Thoracic aorta (tissue), 2 donors: ENCODE results near the gene SLC7A5. TPM values are rescaled to one million over a fixed set of nuclear protein-coding genes. Genes with fewer than 3 reads are reported as not detected.

Source experiments
- total RNA-seq, 2 donors: library from RNA; depleted of rRNA; stranded (reverse); fragments of >200 nt; gene quantifications; one replicate each; pipeline versions ENCODE4 v1.1.0 to v1.2.3, GENCODE V29; 2016

The SLC7A5 gene
- total RNA-seq, 2 donors from 2014 or later, result 2.7 to 33.7 TPM

Other genes with a start within 250 kb of the SLC7A5 start
- 10 to 100 TPM; 33.4 to 61.4 TPM for gene KLHDC4, start 103.5 kb downstream of the SLC7A5 start, total RNA-seq
- gene CA5A, start 67.0 kb upstream of the SLC7A5 start, total RNA-seq, result not detected
- 10 to 100 TPM; 18.6 to 21.8 TPM for gene BANP, start 81.9 kb upstream of the SLC7A5 start, total RNA-seq